GM20000 (cell line): ENCODE measurements around the gene OSBPL1A.

Source experiments
- DNase-seq: peaks from one replicate; pipeline ENCODE4 v3.0.0; 2012; ENCODE audit warnings: low spot score
- TF ChIP-seq, protein P1 (sequence below): IDR thresholded peaks from 2 replicates; pipeline ENCODE4 v1.5.1; 2012; ENCODE audit warnings: mild to moderate bottlenecking, control low read depth; ENCODE audit errors: extremely low read depth, missing control alignments

The OSBPL1A gene

GRCh38 chr18:24315170-24315569 is 82.5 kb downstream of the OSBPL1A start:
- TF ChIP-seq, protein P1, sequence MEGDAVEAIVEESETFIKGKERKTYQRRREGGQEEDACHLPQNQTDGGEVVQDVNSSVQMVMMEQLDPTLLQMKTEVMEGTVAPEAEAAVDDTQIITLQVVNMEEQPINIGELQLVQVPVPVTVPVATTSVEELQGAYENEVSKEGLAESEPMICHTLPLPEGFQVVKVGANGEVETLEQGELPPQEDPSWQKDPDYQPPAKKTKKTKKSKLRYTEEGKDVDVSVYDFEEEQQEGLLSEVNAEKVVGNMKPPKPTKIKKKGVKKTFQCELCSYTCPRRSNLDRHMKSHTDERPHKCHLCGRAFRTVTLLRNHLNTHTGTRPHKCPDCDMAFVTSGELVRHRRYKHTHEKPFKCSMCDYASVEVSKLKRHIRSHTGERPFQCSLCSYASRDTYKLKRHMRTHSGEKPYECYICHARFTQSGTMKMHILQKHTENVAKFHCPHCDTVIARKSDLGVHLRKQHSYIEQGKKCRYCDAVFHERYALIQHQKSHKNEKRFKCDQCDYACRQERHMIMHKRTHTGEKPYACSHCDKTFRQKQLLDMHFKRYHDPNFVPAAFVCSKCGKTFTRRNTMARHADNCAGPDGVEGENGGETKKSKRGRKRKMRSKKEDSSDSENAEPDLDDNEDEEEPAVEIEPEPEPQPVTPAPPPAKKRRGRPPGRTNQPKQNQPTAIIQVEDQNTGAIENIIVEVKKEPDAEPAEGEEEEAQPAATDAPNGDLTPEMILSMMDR = no peak
- DNase-seq = no peak

GRCh38 chr18:24306201-24306600 is 91.4 kb downstream of the OSBPL1A start:
- TF ChIP-seq, protein P1 = no peak
- no peak for DNase-seq

- no peak for DNase-seq
- TF ChIP-seq, protein P1 = no peak
Observed at GRCh38 chr18:24300703-24301102, 96.9 kb downstream of the OSBPL1A start.

DNA sequence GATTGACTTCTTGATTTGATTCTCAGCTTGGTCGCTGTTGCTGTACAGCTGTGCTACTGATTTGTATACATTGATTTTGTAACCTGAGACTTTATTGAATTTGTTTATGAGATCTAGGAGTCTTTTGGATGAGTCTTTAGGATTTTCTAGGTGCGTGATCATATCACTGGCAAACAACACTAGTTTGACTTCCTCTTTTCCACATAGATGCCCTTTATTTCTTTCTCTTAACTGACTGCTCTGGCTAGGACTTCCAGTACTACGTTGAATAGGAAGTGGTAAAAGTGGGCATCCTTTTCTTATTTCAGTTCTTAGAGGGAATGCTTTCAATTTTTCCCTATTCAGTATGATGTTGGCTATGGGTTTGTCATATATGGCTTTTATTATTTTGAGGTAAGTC is 101.3 kb downstream of the OSBPL1A start:
- no peak for DNase-seq
- TF ChIP-seq, protein P1 = no peak

- DNase-seq = no peak
- TF ChIP-seq, protein P1 = no peak
Observed at GRCh38 chr18:24293254-24293653, 104.4 kb downstream of the OSBPL1A start.

DNA sequence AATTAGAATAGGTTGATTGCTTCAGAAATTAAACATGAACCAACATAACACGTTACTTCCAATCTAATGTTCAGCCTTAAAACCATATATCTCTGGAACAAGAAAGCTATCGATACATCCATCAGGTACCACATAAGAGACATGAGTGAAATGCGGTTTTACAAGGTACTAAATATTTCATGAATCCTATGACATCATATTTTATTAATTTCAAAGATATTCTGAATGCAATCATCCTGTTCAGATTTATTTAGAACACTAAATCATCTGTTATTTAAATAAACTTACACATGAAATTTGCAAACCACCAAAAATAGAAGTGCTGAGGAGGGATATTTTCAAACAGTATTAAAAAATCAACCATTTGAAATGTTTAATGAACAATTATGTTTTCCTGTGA is 119.0 kb downstream of the OSBPL1A start:
- TF ChIP-seq, protein P1 = no peak
- DNase-seq = no peak

GRCh38 chr18:24277516-24278195 is 120.0 kb downstream of the OSBPL1A start:
- TF ChIP-seq, protein P1 = no peak
- no peak for DNase-seq
